Heart left ventricle (tissue), 16 donors: Measurements from ENCODE around the gene IL12B. TPM values are rescaled to one million over a fixed set of nuclear protein-coding genes. Genes with fewer than 3 reads are reported as not detected.

Experiments used
- ATAC-seq, 4 donors: fragments of 200-7000 bp; cut with Tn5 transposase; one replicate each; pipeline ENCODE4 v1.9.1; 2020 to 2022; ENCODE audit warnings: moderate library complexity in 4 of 4, mild to moderate bottlenecking in 3 of 4, moderate number of reproducible peaks in 1 of 4
- DNase-seq, 5 donors: peaks; one replicate each; pipeline ENCODE4 v3.0.0-alpha.2; 2020
- H3K27ac ChIP-seq, 12 donors: fragments of 200-600 bp; sonication (generic) in 4 of 12; one replicate each; pipeline versions ENCODE4 v1.5.0 to v1.8.0; 2016 to 2022; ENCODE audit warnings: mild to moderate bottlenecking in 2 of 12
- H3K27me3 ChIP-seq, 9 donors: fragments of 200-600 bp; sonication (generic) in 2 of 9; one replicate each; pipeline versions ENCODE4 v1.5.1 to v1.8.0; 2016 to 2022; ENCODE audit warnings: mild to moderate bottlenecking in 3 of 9
- H3K36me3 ChIP-seq, 9 donors: fragments of 200-600 bp; sonication (generic) in 2 of 9; one replicate each; pipeline versions ENCODE4 v1.5.0 to v1.8.0; 2018 to 2022; ENCODE audit warnings: mild to moderate bottlenecking in 2 of 9
- H3K4me1 ChIP-seq, 12 donors: fragments of 200-600 bp; sonication (generic) in 4 of 12; one replicate each; pipeline versions ENCODE4 v1.5.0 to v1.8.0; 2016 to 2022; ENCODE audit warnings: mild to moderate bottlenecking in 3 of 12
- H3K4me3 ChIP-seq, 12 donors: fragments of 200-600 bp; sonication (generic) in 4 of 12; one replicate each; pipeline versions ENCODE4 v1.5.0 to v1.8.0; 2017 to 2022; ENCODE audit warnings: mild to moderate bottlenecking in 9 of 12, moderate library complexity in 4 of 12
- H3K9me3 ChIP-seq, 12 donors: fragments of 200-600 bp; sonication (generic) in 4 of 12; one replicate each; pipeline versions ENCODE4 v1.5.0 to v1.8.0; 2016 to 2022; ENCODE audit warnings: mild to moderate bottlenecking in 1 of 12
- CTCF ChIP-seq, 12 donors: fragments of 200-600 bp; sonication (generic) in 4 of 12; IDR thresholded peaks; one replicate each; pipeline versions ENCODE4 v1.5.0 to v1.8.0; 2018 to 2022; ENCODE audit warnings: antibody characterized with exemption in 12 of 12, mild to moderate bottlenecking in 5 of 12
- POLR2A ChIP-seq, 2 donors: fragments of 450-650 bp; IDR thresholded peaks; one replicate each; pipeline ENCODE4 v1.6.1; 2017; ENCODE audit warnings: antibody characterized with exemption in 2 of 2, mild to moderate bottlenecking in 2 of 2, moderate library complexity in 2 of 2
- WGBS, 4 donors: extraction: QIAGEN DNeasy Blood & Tissue Kit in 2 of 4; methylation state at CpG; one replicate each; pipeline versions ENCODE4 v1.1.5 to v1.1.7; 2013 to 2018; 5-methylcytosine and 5-hydroxymethylcytosine counted together
- intact Hi-C, 10 donors: fragments of 100-400 bp; cut with DNase I; formaldehyde crosslinking; loops; one replicate each; pipeline versions ENCODE4 v1.11.1 to v1.14.2; 2022
- polyA plus RNA-seq, 2 donors: library from polyadenylated mRNA; stranded (reverse); fragments of 200-250 nt; gene quantifications; one replicate each; pipeline ENCODE4 v1.2.3, GENCODE V29; 2013
- total RNA-seq, 9 donors: library from RNA; depleted of rRNA in 2 of 9; stranded (reverse); fragments of >200 nt in 2 of 9; fragmentation: NEBNext Ultra II Directional in 3 of 9; extraction: Animal tissue kit (Norgen Biotek cat#: 25700) in 3 of 9; gene quantifications; one replicate each; pipeline versions ENCODE4 v1.1.0 to v1.2.4, GENCODE V29; 2016 to 2023
- donor health status: ischemic (EF 13 %, LVEDD 7.1; RV severe dilation, severe dysfunction).
- donor health status: healthy with polysubstance abuse.
- donor health status: DM: no; HTN: yes; CAD: no.
- donor health status: DM: no; HTN: no; CAD: no.
- donor health status: ischemic (EF 25% LVEDD 6.9; RV normal size, moderate dysfunction).
- donor health status: ischemic (EF 25% LVEDD 5.7; RV mildly dilated, moderate dysfunction).
- donor health status: healthy.
- donor health status: DM: yes; HTN: yes; CAD: no.
- donor health status: ischemic (EF 35%, LVEDD 5.7; RV mildly dilated, moderate dysfunction).
- donor health status: nonischemic (EF 11% LVEDD 7.7; RV severe dilation, severe dysfunction).
- donor health status: DM: yes; HTN: yes; CAD: no.
- donor health status: PGD.
- donor health status: ischemic (EF 29% LVEDD 5.4; RV normal size, mild dysfunction).
- donor health status: nonischemic (EF 23%, LVEDD 6.1; RV moderate dilation, normal function).

Gene IL12B
- total and polyA plus RNA-seq, 11 donors: not detected

GRCh38 chr5:159341145-159341544 is 10.9 kb upstream of the IL12B start:
- peaks cover 0 to 18% (median 4%) of the 10 kb centered on the region in 12 donors for H3K9me3 ChIP-seq
- intact Hi-C loops: loop anchor here in 1 of 10 donors (10.0 kb wide), 1 partner anchor 174 kb away; no protein-coding TSS in a partner anchor
- DNase-seq (no peak), ATAC-seq (no peak)
- WGBS, 4 donors: 89 to 98% (median 92%) methylated on average over 2 of the region's 2 CpGs
- no peaks in the 10 kb centered on the region for H3K36me3 ChIP-seq
- peaks cover 0 to 39% (median 5%) of the 10 kb centered on the region in 12 donors for H3K4me1 ChIP-seq
- TF ChIP-seq POLR2A (IDR thresholded peaks at IDR 0.05): no peak
- no peak for TF ChIP-seq CTCF (IDR thresholded peaks at IDR 0.05)
- no peaks in the 10 kb centered on the region for H3K27me3 ChIP-seq
- H3K4me3 ChIP-seq: no peak overlapping the region
- H3K27ac ChIP-seq: peak overlapping the region in 2 of 12 donors; percentile 32 to 56

- ATAC-seq: no peak
These were observed 10.2 kb upstream of the IL12B start for GRCh38 chr5:159340511-159340910.

GRCh38 chr5:159339460-159339859 is 9.2 kb upstream of the IL12B start:
- H3K27ac ChIP-seq: no peak overlapping the region
- no peaks in the 10 kb centered on the region for H3K27me3 ChIP-seq
- no peak for DNase-seq
- WGBS, 4 donors: 88 to 95% (median 92%) methylated on average over 2 of the region's 2 CpGs
- H3K36me3 ChIP-seq: no peaks in the 10 kb centered on the region
- intact Hi-C loops: loop anchor here in 3 of 10 donors (10.0 kb wide), 3 partner anchors 95 to 635 kb away; no protein-coding TSS in a partner anchor
- H3K4me3 ChIP-seq: no peak overlapping the region
- peaks cover 0 to 39% (median 5%) of the 10 kb centered on the region in 12 donors for H3K4me1 ChIP-seq
- ATAC-seq: no peak
- no peak for TF ChIP-seq POLR2A (IDR thresholded peaks at IDR 0.05)
- TF ChIP-seq CTCF (IDR thresholded peaks at IDR 0.05): no peak
- peaks cover 0 to 10% (median under 1%) of the 10 kb centered on the region in 12 donors for H3K9me3 ChIP-seq

More at GRCh38 chr5:159340511-159340910, 10.2 kb upstream of the IL12B start:
- DNase-seq: no peak
- Histone ChIP-seq H3K36me3 (no peaks in the 10 kb centered on the region), H3K27me3 (no peaks in the 10 kb centered on the region), H3K9me3 (peaks cover 0 to 18% (median 4%) of the 10 kb centered on the region in 12 donors), H3K4me1 (peaks cover 0 to 39% (median 5%) of the 10 kb centered on the region in 12 donors), H3K4me3 (no peak overlapping the region), H3K27ac (no peak overlapping the region)
- intact Hi-C loops: loop anchor here in 1 of 10 donors (10.0 kb wide), 1 partner anchor 174 kb away; no protein-coding TSS in a partner anchor
- 94 to 98% (median 97%) methylated on average over 4 of the region's 4 CpGs for WGBS, 4 donors
- TF ChIP-seq CTCF (IDR thresholded peaks at IDR 0.05) (no peak), POLR2A (IDR thresholded peaks at IDR 0.05) (no peak)

- intact Hi-C loops: loop anchor here in 3 of 10 donors (10.0 kb wide), 3 partner anchors 97 to 637 kb away; no protein-coding TSS in a partner anchor
- Histone ChIP-seq H3K9me3 (no peaks in the 10 kb centered on the region), H3K4me3 (no peak overlapping the region), H3K4me1 (peaks cover 0 to 35% (median 5%) of the 10 kb centered on the region in 12 donors), H3K36me3 (no peaks in the 10 kb centered on the region), H3K27me3 (no peaks in the 10 kb centered on the region), H3K27ac (peak overlapping the region in 2 of 12 donors; percentile 35 to 54)
- ATAC-seq (no peak), DNase-seq (no peak)
- no peak for TF ChIP-seq CTCF (IDR thresholded peaks at IDR 0.05)
- TF ChIP-seq POLR2A (IDR thresholded peaks at IDR 0.05): no peak
These were observed 7.8 kb upstream of the IL12B start for GRCh38 chr5:159338118-159338517.
